Measurements from ENCODE around the gene SDC4. TPM values are rescaled to one million over a fixed set of nuclear protein-coding genes. Genes with fewer than 3 reads are reported as not detected.
"Not testable (repeated sequence)": the region's sequence is repeated elsewhere in the genome, so short reads cannot be mapped to it uniquely, and the experiment has no call there.

The SDC4 gene
- total RNA-seq, 1 experiment from 2014 or later, result 88.4 TPM

DNA sequence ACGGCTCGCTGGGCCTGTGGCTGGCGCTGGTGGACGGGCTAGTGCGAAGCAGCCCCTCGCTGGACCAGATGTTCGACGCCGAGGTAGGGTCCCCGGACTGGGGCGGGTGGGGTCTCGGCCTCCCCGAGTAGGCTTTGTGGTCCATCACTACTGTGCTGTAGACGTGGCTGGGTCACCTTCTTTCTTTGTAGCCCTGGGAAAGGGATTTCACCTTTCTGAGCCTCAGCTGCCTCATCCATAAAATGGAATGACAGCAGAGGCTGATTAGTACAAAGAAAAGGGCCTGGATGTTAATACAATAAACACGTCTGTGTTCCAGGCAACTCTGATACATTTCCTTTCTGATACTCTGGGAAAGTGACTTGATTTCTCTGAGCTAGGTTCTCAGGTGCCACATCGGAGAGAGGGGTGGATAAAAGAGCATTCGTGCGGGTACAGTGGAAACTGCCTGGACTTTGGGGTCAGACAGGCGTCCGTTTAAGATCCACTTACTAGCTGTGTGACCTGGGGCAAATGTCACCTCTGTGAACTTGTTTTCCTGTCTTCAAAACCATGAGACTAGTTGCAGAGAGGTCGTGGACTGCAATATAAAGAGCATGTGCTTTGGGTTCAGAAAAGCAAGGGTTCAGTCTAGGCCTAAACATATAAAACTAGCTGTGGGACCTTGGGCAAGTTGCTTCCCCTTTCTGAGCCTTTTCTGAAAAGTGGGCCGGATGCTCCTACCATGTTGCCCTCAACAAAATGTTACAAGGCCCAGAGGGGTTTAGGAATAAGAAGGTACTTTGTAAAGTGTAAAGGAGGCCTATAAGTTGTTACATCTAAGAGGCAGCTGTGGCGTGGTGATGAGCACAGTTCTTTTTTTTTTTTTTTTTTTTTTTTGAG is 15.6 kb upstream of the SDC4 start:
- no peak for DNase-seq (ENCODE audit: low spot score)

GRCh38 chr20:45362804-45363610 is 14.8 kb upstream of the SDC4 start, which contains the start of gene SYS1:
Gene SYS1 (plus strand): TSS chr20:45363156. CDS start chr20:45363532, 376 bp downstream.
- DNase-seq (ENCODE audit: low spot score), result peak; percentile 99

- DNase-seq (ENCODE audit: low spot score), result no peak
Observed at GRCh38 chr20:45361793-45362192, 13.6 kb upstream of the SDC4 start.

DNA sequence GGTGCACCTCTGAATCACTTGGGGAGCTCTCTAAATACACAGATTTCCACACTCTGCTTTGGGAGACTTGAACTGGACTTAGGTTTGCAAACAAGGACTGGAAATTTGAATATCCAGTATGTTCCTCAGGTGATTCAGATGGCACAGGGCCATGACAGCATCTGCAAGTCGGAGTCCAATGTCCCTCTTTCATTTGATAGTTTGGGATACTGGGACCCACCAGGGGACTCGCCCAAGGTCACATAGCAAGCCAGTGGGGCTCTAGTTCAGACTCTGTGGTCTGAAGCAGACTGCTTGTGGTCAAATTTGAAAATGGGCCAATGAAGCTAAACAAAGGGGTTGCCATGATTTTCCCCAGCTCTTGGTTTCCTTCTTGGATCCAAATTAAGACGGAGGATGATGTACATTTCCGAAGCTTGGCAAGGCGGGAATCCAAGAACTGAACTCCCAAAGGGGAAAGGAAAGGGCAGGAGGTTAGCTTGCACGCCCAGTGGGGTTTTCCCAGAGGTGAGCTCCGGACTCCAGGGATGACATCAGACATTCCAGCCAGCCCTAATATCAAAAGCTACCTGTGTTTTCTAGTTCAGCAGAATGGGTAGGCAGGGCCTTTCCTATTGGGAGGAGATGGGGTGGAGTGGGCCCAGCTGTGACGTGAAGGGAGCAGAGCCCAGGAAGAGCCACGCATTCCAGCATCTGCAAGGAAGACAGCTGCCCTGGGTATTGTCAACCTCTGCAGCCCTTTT is 11.4 kb upstream of the SDC4 start:
- DNase-seq (ENCODE audit: low spot score), result no peak

GRCh38 chr20:45359069-45359405 is 10.8 kb upstream of the SDC4 start:
- DNase-seq (ENCODE audit: low spot score), result peak; percentile 70

DNA sequence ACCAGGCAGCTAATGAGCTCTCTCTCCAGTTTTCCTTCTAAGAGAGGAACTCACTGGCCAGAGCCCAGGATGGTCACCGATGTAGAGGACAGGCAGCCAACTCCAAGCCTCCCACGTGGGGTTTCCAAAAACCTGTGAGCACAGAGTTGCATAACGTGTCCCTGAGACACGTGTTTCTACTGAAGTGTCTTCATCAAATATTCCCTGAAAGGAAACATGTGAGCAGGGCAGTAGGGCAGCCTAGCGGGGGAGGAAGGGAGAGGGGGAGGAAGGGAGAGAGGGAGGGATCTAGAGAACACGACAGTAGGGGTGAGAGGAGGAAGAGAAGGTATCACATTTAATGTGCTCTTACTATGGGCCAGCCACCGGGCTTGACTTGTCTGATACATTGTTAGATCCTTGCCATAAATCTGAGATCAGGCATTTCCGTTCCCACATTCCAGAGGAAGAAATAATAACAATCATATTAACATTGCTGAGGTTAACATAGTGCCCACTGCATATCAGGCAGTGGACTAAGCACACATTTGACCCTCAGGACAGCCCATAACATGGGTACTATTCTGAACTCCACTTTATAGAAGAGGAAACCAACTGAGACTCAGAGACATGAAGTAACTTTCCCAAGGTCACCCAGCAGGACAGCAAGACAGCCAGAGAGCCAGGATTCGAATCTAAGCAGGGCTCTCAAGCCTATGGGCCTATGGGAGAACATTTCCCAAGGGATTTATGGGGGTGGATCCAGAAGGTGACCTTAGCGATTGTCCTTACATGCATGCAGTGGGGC is 10.3 kb upstream of the SDC4 start:
- peak; percentile 56 for DNase-seq (ENCODE audit: low spot score)

GRCh38 chr20:45355209-45356084 is 7.2 kb upstream of the SDC4 start:
- no peak for DNase-seq (ENCODE audit: low spot score)

- DNase-seq (ENCODE audit: low spot score), result no peak
Observed at GRCh38 chr20:45354423-45355208, 6.4 kb upstream of the SDC4 start.

DNA sequence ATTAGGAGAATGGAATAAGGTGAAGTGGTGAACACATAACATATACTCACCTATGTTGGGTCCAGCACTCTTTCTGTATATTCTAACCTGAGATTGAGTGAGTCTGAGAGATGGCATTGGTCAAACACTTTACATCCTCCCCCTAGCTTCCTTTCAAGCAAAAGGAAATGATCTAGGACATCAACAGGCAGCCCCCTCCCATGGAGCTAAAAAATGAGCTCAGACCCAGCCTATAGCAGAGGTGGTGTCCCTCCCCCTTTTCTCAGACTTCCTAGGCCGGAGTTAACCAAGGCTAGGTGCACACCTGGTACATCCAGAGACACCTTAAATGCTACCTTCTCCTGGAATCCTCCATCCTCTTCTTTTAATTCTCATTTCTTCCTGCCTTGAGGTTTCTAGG is 5.5 kb upstream of the SDC4 start:
- no peak for DNase-seq (ENCODE audit: low spot score)

DNA sequence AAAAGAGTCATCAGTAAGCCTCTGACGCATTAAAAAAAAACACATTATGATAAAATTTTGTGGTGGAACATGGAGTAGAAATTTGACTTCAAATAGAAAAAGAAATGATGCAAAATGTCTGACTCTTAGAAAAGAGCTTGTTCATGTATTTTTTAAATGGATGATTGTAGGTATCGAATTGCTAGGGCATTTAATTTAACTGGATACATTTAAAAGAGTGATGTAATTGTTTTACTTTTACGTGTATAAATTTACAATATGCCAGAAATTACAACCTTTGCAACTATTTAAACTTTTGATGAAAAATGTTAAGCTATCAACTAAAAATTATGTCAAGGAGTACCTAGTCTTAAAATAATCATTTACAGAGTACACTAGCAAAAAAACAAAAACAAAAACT is 4.5 kb upstream of the SDC4 start:
- no peak for DNase-seq (ENCODE audit: low spot score)

GRCh38 chr20:45350795-45351194 is 2.6 kb upstream of the SDC4 start:
- not testable (repeated sequence) for DNase-seq (ENCODE audit: low spot score)

DNA sequence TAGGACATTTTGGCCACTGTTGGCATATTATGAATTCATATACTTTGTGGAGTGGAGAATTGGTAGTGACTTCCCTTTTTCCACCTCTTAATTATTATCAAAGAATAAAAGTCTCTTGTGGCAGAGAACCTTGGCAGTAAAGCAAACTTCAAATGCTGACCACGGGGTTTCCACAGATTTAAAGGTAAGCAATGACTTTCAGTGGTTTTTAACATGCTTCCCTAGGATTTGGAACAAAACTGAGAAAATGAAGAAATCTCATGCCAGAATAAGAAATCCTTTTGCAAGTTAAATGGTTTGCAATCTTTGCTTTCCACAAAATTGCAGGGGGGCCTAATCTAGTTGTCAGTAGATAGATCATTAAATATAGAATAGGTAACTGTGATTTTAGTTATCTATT is 2.0 kb upstream of the SDC4 start:
- DNase-seq (ENCODE audit: low spot score), result no peak

DNA sequence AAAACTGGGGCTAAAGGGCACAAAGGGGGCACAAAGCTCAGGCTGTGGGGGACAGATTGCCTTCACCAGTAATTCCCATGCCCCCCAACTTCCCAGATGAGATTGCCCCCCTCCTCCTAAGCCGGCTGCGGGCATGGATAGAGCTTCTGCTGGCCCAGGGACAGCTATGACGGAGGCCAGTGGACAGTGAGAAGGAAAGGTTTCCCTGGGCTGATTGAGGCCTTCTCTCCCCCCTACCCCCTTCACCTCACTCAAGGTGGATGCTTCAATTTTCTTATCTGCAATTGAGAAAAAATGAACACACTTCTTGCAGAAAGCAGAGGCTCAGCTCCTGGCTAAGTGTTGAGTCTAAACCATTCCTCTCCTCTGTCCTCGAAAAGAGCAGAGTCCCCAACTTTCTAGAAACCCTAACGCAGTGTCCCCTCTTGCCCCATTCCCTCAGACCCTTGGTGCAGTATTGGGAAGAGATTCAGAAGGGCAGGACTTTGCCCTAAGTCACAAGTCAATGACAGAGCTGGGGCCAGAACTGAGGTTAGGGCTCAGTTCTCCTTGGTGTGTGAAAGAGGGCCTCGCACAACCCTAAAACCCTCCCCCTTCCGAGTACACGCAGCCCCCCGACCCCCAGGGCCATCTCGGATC is 808 bp downstream of the SDC4 start:
- no peak for DNase-seq (ENCODE audit: low spot score)

DNA sequence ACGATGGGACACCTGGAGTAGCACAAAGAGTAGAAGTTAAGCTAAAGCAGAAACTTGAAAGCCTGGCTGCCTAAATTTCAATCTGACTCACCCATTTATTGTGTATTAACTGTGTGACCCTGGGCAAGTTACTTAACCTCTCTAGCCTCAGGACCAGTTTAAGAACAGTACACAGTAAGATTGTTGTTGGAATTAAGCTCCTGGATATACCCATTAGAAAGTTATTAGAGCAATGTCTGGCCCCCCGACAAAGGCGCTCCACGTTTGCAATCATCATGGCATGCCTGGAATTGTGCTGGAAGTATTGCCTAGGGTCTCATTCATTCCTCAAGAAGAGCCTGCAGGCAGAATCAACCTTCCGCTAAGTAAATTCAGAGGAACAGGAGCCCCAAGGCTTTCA is 1.4 kb downstream of the SDC4 start:
- no peak for DNase-seq (ENCODE audit: low spot score)

DNA sequence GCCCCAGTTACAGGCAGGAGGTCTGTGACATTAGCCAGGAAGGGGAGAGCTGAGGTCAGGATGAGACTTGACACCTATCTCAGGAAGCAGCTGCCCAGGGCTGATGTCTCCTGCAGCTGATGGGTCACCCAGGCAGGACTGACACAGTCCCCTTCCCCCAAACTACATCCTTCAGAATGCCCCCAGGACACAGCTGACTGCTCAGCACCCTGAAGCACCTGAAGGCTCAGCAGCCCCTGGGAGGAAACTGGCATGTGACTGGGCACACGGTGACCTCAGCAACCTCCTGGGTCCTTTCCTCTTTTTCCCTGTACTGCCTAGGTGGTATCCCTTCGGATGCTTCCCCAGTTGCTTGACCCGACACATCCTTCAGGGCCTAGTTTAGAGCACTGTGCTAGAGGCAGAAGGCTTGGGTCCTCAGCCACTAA is 1.9 kb downstream of the SDC4 start:
- no peak for DNase-seq (ENCODE audit: low spot score)

DNA sequence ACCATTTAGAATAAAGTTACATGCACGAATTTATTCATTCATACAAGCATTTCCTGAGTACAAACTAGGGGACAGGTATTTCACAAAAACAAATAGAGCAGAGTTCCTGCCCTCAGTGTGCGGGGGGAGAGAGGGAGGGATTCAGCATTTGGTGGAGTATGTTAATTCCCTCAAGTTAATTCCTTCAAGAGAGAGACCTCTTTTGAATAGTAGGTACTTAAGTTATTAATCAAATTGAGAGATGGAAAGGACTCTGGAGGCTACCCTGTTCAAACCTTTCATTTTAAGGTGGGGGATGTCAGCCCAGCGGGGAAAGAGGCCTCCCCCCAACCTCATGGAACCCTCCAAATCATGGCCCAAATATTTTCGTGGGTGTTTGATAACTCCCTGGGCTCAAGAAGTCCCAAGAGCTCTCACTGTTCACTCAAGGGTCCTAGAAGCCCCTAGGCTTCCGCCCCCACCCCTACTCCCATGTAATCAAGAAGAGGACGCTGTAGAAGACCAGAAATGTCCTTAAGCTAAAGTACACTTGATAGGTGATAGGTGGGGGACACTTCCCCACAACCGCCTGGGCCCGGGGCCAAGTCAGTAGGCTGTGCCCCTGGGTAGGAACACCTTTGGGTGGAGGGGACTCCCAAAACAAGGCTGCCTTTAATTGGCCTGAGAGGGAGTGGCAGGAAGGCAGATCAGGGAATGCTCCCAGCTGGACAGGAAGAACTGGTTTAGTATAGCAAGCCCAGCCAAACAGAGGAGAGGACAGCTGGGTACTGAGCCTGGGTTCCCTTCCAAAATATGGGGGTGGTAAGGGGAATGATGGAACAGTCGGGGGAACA is 2.9 kb downstream of the SDC4 start:
- DNase-seq (ENCODE audit: low spot score), result no peak

GRCh38 chr20:45344168-45344860 is 3.9 kb downstream of the SDC4 start:
- DNase-seq (ENCODE audit: low spot score), result peak; percentile 88

Measured in H4 (cell line).